IPS DF 6.9 (cell line): ENCODE measurements around the gene GRM7.
"Not testable (repeated sequence)": the region's sequence is repeated elsewhere in the genome, so short reads cannot be mapped to it uniquely, and the experiment has no call there.

ENCODE experiments used
- DNase-seq: peaks from one replicate; pipeline ENCODE4 v3.0.0-alpha.2; 2013; ENCODE audit warnings: low read depth, low spot score
- H3K27ac ChIP-seq: one replicate; pipeline ENCODE4 v1.5.1; 2013; ENCODE audit warnings: low read length, control low read depth
- H3K27me3 ChIP-seq: 2 replicates; pipeline ENCODE4 v1.6.1; 2013; ENCODE audit warnings: mild to moderate bottlenecking, low read length; ENCODE audit not compliant: control insufficient read depth, insufficient read depth
- H3K36me3 ChIP-seq: 2 replicates; pipeline ENCODE4 v1.6.1; 2013; ENCODE audit warnings: low read length; ENCODE audit not compliant: control insufficient read depth, insufficient read depth
- H3K4me1 ChIP-seq: 2 replicates; pipeline ENCODE4 v1.6.1; 2013; ENCODE audit warnings: low read length; ENCODE audit not compliant: control insufficient read depth, insufficient read depth
- H3K4me3 ChIP-seq: 2 replicates; pipeline ENCODE4 v1.5.1; 2013; ENCODE audit warnings: mild to moderate bottlenecking, low read length
- H3K9me3 ChIP-seq: 2 replicates; pipeline ENCODE4 v1.6.1; 2013; ENCODE audit warnings: low read length, inconsistent platforms; ENCODE audit not compliant: control insufficient read depth, insufficient read depth
- WGBS: extraction: QIAGEN DNeasy Blood & Tissue Kit; methylation state at CpG from one replicate; pipeline ENCODE4 v1.1.7; 2013; ENCODE audit warnings: mixed read lengths, missing lambda C conversion rate; ENCODE audit not compliant: insufficient read length, insufficient coverage; 5-methylcytosine and 5-hydroxymethylcytosine counted together

Gene GRM7

GRCh38 chr3:6862880-6863195, 1.9 kb downstream of the GRM7 start:
- Histone ChIP-seq H3K27me3 (peaks cover 25% of the 10 kb centered on the region), H3K36me3 (no peaks in the 10 kb centered on the region; the same call in 1 of the 2 replicates), H3K27ac (no peak overlapping the region), H3K4me3 (peak overlapping the region; percentile 27; the same call in 1 of the 2 replicates), H3K9me3 (peaks cover 1% of the 10 kb centered on the region; the same call in 1 of the 2 replicates), H3K4me1 (no peaks in the 10 kb centered on the region)
- no peak for DNase-seq
- WGBS: no CpG with 5 or more reads among the region's 7 CpGs

- Histone ChIP-seq H3K9me3 (peaks cover 1% of the 10 kb centered on the region; the same call in 1 of the 2 replicates), H3K4me3 (no peak overlapping the region), H3K36me3 (no peaks in the 10 kb centered on the region), H3K4me1 (no peaks in the 10 kb centered on the region), H3K27me3 (peaks cover 16% of the 10 kb centered on the region), H3K27ac (no peak overlapping the region)
- no CpG with 5 or more reads among the region's 3 CpGs for WGBS
- no peak for DNase-seq
Measured at GRCh38 chr3:6867269-6867668, 6.4 kb downstream of the GRM7 start.

- Histone ChIP-seq H3K4me1 (no peaks in the 10 kb centered on the region), H3K4me3 (no peak overlapping the region), H3K9me3 (no peaks in the 10 kb centered on the region; the same call in 1 of the 2 replicates), H3K36me3 (no peaks in the 10 kb centered on the region), H3K27ac (no peak overlapping the region), H3K27me3 (no peaks in the 10 kb centered on the region)
- no peak for DNase-seq
Measured at GRCh38 chr3:6878731-6879130, 17.8 kb downstream of the GRM7 start.

- DNase-seq: no peak
- H3K36me3 ChIP-seq: no peaks in the 10 kb centered on the region
- no peaks in the 10 kb centered on the region for H3K27me3 ChIP-seq
- H3K4me3 ChIP-seq: no peak overlapping the region
- no peak overlapping the region for H3K27ac ChIP-seq
- H3K9me3 ChIP-seq: no peaks in the 10 kb centered on the region; the same call in 1 of the 2 replicates
- WGBS: no CpG with 5 or more reads among the region's 3 CpGs
- no peaks in the 10 kb centered on the region for H3K4me1 ChIP-seq
Measured at GRCh38 chr3:6912240-6912639, 51.3 kb downstream of the GRM7 start.

GRCh38 chr3:6915898-6916297, 55.0 kb downstream of the GRM7 start:
- no peak overlapping the region for H3K27ac ChIP-seq
- DNase-seq: no peak
- no peaks in the 10 kb centered on the region for H3K36me3 ChIP-seq
- H3K9me3 ChIP-seq: no peaks in the 10 kb centered on the region; the same call in 1 of the 2 replicates
- no peaks in the 10 kb centered on the region for H3K4me1 ChIP-seq
- no CpG with 5 or more reads among the region's 1 CpG for WGBS
- no peaks in the 10 kb centered on the region for H3K27me3 ChIP-seq
- H3K4me3 ChIP-seq: no peak overlapping the region

- Histone ChIP-seq H3K36me3 (no peaks in the 10 kb centered on the region), H3K4me1 (no peaks in the 10 kb centered on the region), H3K27ac (no peak overlapping the region), H3K4me3 (no peak overlapping the region), H3K9me3 (peaks cover 1% of the 10 kb centered on the region; the same call in 1 of the 2 replicates), H3K27me3 (no peaks in the 10 kb centered on the region)
- no peak for DNase-seq
- WGBS: no CpG with 5 or more reads among the region's 8 CpGs
Measured at GRCh38 chr3:6921066-6921465, 60.2 kb downstream of the GRM7 start.

- H3K27me3 ChIP-seq: no peaks in the 10 kb centered on the region
- peaks cover 1% of the 10 kb centered on the region; the same call in 1 of the 2 replicates for H3K9me3 ChIP-seq
- no peaks in the 10 kb centered on the region for H3K4me1 ChIP-seq
- WGBS: no CpG with 5 or more reads among the region's 8 CpGs
- no peak for DNase-seq
- H3K36me3 ChIP-seq: no peaks in the 10 kb centered on the region
- no peak overlapping the region for H3K4me3 ChIP-seq
- no peak overlapping the region for H3K27ac ChIP-seq
Measured at GRCh38 chr3:6921876-6922275, 61.0 kb downstream of the GRM7 start.

GRCh38 chr3:6928064-6928463, 67.1 kb downstream of the GRM7 start:
- H3K27ac ChIP-seq: no peak overlapping the region
- H3K9me3 ChIP-seq: no peaks in the 10 kb centered on the region; the same call in 1 of the 2 replicates
- no peaks in the 10 kb centered on the region for H3K36me3 ChIP-seq
- no peaks in the 10 kb centered on the region for H3K27me3 ChIP-seq
- WGBS: no CpG with 5 or more reads among the region's 2 CpGs
- no peak overlapping the region for H3K4me3 ChIP-seq
- DNase-seq: no peak
- no peaks in the 10 kb centered on the region for H3K4me1 ChIP-seq

GRCh38 chr3:6929918-6930317, 69.0 kb downstream of the GRM7 start:
- WGBS: no CpG with 5 or more reads among the region's 2 CpGs
- Histone ChIP-seq H3K4me1 (no peaks in the 10 kb centered on the region), H3K36me3 (no peaks in the 10 kb centered on the region), H3K27me3 (no peaks in the 10 kb centered on the region), H3K4me3 (no peak overlapping the region), H3K9me3 (no peaks in the 10 kb centered on the region; the same call in 1 of the 2 replicates), H3K27ac (no peak overlapping the region)
- DNase-seq: no peak

GRCh38 chr3:6935418-6935817, 74.5 kb downstream of the GRM7 start:
- not testable (repeated sequence) for DNase-seq, H3K36me3 ChIP-seq, H3K4me3 ChIP-seq, H3K9me3 ChIP-seq, H3K27me3 ChIP-seq, H3K27ac ChIP-seq, H3K4me1 ChIP-seq
- no CpG with 5 or more reads among the region's 2 CpGs for WGBS

GRCh38 chr3:6935970-6936369, 75.1 kb downstream of the GRM7 start:
- WGBS: no CpG with 5 or more reads among the region's 2 CpGs
- no peak overlapping the region for H3K27ac ChIP-seq
- H3K4me1 ChIP-seq: no peaks in the 10 kb centered on the region
- no peak for DNase-seq
- no peak overlapping the region for H3K4me3 ChIP-seq
- no peaks in the 10 kb centered on the region; the same call in 1 of the 2 replicates for H3K9me3 ChIP-seq
- no peaks in the 10 kb centered on the region for H3K36me3 ChIP-seq
- H3K27me3 ChIP-seq: no peaks in the 10 kb centered on the region
